ENCODE measurements around the gene HSD11B1. TPM values are rescaled to one million over a fixed set of nuclear protein-coding genes. Genes with fewer than 3 reads are reported as not detected.
"Not testable (repeated sequence)": the region's sequence is repeated elsewhere in the genome, so short reads cannot be mapped to it uniquely, and the experiment has no call there.

Gene HSD11B1
- polyA plus RNA-seq, 1 donor = not detected

DNA sequence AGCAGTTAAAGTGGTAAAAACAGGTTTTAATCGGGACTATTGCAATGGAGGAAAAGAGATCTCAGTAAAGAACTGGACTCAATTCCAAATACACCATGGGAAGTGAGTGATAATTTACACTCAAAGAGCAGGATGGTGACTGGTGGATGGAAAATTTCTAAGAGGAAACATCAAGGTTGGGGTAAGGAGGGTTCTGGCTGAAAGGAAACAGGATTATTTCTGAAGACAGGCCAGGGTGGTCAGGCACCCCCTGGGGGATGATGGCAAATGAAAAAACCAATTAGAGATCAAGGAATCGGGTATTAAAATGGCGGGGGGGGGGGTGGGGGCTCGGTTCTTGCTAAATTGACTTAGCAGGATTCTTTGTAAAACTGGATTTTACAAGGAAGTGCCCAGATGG lies 12.3 kb upstream of the HSD11B1 start:
- no peak for DNase-seq

DNA sequence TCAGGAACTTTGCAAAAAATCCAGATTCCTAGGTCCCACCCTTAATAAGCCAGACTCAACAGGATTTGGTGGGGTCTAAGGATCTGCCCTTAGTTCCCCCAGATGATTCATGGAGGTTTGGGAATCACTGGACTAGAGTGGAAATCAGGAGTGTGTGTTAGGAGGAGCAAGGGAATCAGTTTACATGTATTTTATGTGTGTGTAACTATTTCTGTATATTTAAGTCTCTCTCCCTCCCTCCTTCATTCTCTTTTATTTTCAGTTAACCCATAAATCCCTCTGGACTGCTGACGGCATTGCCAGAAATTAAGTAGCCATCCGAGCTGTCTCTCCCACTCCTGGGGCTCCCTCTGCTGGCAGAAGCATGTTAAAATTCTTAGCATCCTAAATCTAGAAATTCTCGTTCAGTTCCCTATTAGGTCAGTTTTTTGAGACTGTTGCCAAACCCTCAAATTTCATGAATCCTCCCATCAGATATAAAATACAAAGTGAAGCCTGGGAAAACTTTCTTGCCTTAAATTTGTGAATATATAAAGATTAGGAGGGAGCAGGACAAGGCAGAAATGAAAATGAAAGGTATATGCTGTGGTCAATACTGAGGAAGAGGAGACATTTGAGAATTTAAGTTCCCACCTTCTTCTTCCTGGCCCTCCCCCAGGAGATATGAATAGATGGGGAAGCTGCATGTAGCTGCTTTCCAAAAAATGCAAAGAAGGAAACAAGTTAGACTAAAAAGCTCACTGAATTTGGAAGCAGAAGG lies 11.7 kb upstream of the HSD11B1 start:
- peak; percentile 77 for DNase-seq

DNA sequence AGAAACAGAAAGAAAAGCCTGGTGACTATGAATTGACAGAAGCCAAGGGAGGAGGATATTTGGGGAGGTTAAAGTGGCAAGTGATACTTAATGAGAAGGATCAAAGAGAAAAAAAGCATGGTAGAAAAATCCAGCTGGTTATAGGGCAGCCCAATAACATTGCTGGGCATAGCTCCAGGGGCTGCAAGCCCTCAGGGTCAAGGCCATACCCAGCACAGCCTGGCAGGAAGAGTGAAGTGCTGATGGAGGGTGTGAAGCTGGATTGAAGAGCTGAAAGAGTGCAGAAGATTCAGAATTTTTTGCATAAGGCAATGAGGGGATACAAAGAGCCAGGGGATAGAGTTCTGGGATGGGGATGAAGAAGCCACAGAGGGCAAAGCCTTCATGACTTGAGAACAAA lies 8.0 kb upstream of the HSD11B1 start:
- no peak for DNase-seq

DNA sequence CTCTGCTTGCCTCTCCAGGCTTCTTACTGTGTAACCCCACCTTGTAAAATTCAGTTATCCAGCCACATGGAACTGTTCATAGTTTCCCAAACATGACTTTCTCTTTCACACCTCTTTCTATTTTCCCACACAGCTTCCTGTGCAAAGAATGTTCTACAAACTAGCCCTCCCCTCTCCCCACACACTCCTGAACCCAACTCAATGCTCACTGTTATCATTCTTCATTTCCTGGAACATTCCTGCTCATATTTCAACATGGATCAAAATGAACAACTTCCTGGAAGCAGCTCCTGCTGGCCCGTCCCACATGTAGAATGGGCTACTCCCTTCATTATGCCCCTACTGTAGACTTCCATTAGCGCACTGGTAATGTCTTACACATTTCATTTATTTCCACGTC lies 7.5 kb upstream of the HSD11B1 start:
- no peak for DNase-seq

DNA sequence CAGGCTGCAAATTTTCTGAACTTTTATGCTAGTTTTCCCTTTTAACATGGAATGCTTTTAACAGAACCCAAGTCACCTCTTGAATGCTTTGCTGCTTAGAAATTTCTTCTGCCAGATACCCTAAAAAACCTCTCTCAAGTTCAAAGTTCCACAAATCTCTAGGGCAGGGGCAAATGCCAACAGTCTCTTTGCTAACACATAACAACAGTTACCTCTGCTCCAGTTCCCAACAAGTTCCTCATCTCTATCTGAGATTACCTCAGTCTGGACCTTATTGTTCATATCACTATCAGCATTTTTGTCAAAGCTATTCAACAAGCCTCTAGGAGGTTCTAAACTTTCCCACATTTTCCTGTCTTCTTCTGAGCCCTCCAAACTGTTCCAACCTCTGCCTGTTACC lies 4.0 kb upstream of the HSD11B1 start:
- not testable (repeated sequence) for DNase-seq

DNA sequence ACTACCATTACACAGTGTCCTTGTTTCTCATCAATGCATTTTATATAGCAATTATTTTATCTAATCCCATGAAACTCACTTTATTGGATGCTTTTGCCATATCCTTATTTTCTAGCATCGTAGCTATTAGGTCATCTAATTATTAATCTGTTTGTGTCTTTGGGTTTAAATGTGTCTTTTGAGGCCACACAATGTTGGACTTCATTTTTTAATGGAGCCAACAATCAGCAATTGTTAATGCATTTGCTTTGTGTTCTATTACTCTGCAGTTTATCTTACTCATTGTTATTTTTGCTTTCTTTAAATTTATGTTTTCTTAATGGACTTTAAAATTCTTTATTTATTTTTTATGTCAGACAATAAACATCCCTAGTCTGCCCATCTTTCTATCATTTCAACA lies 1.8 kb upstream of the HSD11B1 start:
- no peak for DNase-seq

DNA sequence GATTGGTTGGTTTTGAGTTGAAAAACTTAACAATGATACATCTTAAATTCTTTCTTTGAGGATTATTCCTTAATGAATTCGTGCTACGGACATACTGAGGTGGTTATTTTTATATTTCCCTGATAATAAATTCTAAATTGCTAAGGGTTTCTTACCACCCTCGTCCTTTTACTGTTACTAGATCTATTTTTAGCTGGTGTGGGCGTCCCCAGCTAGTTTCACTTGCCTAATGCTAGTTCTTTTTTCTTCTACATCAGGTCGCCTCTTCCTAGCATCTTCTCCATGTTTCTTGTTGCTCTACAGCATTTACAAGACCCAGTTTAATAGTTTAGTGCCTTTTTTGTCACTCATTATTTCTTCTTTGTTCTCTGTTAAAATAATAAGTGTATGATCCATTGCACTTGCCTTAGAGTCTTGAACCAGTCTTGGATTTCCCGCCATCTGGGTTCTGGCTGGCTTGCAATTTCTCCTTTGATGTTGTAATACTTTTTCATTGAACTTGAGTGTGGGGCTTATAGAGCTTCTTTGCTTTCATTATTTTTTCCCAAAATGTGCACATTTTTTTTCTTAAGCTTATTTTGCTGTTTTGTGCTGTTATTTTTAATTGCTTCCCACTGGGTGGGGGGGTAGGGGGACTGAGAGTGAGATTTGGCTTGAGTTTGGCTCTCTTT lies 677 bp upstream of the HSD11B1 start:
- DNase-seq = no peak

DNA sequence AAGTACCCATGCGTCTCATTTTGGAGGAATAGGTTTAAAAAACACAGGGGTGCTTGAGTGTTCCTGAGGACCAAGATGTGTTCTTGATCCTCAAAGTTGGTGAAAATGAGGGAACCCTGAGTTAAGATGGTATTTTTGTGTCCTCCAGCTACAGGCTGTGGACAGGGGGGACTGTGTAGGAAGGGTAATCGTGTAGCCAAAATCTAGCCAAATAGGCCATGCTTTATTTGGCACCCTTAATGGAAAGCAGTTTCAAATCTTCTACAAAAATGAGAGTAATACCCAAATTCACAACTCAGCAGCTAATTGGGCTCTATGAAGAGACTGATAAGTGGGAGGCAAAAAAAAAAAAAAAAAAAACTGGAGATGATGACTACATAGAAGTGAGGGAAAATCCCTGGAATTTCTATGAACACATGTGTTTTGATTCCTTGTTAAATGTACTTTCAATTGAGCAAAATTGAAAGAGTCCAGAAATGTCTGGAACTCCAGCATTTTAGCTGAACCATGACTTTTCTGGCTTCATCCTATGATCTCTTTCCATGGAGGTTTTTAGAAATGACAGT lies 470 bp downstream of the HSD11B1 start:
- no peak for DNase-seq

DNA sequence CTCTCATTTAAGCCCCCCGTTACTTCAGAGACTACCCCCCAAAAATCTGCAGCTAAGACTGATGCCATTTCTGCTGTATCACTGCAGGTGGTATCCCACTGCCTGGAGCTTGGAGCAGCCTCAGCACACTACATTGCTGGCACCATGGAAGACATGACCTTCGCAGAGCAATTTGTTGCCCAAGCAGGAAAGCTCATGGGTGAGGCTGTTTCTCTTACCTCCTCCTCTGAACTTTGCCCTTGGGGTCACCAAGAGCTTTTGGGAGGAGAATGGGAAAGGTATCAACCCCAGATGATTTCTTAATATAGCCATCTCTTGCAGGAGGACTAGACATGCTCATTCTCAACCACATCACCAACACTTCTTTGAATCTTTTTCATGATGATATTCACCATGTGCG lies 2.0 kb downstream of the HSD11B1 start:
- DNase-seq = no peak

DNA sequence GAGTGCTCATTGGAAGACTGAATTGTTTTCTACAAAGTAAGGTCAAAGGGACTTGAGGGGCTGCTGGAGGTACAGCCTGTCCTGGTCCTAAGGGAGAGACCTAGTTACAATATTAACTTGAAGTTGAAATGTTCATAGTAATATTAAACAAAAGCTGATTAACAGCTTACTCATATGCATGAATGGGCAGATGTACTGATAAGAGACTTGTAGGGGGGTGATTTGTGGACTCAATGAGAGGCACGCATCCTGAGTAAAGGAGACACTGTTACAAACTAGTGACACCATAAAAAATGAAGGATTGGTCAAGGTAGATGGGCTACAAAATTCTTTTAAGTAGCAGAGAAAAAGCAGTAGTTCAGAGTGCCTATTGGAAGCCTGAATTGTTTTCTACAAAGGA lies 2.7 kb downstream of the HSD11B1 start:
- no peak for DNase-seq

DNA sequence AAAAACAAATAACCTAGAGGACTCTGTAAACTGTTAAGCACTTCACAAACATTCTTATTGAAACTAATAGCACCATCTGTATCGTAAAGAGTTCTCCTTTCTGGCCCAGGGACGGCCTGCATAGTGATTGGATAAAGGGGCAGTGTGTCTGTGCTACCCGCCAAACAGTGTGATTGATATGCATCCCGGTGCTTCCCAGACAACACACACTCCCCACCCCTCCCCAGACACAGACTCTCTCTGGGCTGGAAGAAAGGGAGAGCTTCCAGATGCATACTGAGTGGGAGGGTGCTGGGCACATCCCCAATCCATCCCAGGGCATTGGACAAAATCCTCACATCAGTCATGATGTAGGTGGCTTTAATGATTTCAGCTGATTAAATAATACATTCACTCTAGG lies 3.7 kb downstream of the HSD11B1 start:
- DNase-seq = no peak

DNA sequence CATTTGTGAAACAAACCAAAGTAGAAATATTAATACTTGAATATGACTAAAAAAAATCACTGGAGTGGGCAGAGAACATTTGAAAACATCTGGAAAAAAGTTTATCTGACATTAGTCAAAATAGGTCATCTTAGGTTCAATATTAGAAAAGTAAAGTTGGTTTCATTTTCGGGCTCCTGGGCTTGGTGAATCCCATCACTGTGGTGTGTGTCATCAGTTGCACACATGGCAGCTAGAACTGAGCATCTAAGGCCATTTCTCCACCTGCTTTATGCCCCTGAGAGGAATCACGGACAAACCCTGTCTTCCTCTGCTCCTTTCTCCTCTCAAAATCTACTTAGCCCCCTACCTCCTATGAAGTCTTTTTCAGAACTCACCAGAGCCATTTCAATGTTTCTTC lies 5.4 kb downstream of the HSD11B1 start:
- no peak for DNase-seq

DNA sequence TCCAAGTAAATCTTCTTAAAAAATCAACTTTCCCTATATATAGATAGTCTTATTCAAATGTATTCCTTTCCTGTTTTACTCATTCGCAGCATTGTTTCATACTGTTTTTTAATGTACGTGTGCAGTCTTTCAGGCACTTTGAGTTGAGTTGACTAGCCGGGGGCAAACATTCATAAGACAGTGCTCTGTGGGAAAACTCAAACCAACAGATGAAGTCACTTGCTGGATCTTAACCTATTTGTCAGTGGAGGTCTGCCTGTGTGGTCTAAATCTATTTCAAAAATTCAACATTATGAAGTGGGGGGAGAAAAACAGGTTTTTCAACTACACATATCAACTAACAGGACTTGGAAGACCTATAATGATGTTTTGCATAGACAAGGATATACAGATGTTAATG lies 6.2 kb downstream of the HSD11B1 start:
- DNase-seq = no peak

DNA sequence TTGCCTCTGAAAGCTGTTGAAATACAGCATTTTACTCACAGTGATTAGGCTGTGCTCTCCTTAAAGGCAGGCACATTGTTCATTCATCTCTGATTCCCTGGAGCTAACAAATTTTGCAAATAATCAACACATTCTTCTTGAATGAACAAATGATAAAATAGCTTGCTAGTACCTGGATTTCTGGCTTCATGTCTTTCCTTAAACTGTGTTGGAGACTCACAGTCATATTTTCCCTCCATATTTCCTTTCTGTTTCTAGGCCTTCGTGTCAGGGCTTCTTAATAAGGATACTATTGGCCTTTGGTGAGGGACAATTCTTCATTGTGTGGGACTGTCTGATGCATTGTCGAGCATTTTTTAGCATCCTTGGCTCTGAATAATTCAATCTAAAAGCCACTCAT lies 9.7 kb downstream of the HSD11B1 start:
- no peak for DNase-seq

DNA sequence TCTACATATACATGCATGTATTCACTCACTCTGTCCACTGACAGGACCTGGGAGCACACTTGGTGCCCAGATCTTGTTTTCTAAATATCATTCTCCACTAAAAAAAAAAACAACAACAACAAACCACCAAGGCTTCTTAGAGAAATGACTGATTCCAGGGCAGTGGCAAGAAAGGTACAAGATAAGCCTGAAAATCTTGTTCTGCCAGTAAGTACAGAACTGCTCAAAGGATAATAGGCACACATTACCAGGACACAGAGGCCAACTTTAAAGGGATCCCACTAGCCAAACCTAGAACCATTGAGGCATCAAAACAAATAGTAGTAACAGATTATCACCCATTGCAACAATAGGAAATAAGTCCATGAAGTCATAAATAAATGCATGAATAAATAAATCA lies 10.7 kb downstream of the HSD11B1 start:
- DNase-seq = no peak

DNA sequence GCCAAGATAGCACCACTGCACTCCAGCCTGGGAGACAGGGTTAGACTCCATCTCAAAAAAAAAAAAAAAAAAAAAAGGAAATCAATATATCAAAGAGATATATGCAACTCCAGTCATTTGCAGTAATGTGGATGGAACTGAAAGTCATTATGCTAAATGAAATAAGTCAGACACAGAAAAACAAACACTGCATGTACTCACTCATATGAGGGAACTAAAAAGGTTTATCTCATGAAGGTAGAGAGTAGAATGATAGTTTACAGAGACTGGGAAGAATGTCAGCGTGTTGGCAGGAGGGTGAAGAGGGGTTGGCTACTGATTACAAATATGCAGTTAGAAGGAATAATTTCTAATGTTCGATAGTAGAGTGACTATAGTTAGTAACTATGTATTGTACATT lies 13.2 kb downstream of the HSD11B1 start:
- DNase-seq = no peak

DNA sequence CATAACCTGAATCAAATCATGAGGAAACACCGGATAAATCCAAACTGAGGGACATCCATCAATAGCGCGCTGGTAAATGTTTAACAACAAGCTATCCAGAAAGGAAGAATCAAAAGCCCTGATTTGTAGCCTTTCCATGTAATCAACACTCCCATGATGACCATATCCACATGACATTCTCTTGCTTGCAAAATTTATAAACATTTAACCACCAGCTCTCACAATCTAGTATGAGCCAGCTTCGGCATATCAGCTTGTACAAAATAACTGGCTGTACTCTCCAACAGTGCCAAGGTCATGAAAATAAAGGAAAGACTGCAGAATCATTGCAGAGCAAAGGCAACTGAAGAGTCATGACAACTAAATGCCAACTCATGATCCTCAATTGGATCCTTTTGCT lies 15.7 kb downstream of the HSD11B1 start:
- no peak for DNase-seq

DNA sequence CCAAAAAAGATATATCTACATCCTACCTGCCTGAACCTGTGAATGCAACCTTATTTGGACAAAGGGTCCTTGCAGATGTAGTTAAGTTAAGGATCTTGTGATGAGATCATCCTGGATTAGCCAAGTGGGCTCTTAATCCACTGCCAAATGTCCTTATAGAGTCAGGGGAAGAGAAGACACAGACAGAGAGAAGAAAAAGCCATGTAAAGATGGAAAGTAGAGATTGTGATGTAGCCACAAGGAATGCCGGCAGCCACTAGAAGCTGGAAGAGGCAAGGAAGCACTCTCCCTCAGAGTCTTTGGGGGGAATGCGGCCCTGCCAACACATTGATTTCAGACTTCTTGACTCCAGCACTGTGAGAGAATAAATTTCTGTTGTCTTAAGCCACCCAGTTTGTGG lies 16.2 kb downstream of the HSD11B1 start:
- no peak for DNase-seq

DNA sequence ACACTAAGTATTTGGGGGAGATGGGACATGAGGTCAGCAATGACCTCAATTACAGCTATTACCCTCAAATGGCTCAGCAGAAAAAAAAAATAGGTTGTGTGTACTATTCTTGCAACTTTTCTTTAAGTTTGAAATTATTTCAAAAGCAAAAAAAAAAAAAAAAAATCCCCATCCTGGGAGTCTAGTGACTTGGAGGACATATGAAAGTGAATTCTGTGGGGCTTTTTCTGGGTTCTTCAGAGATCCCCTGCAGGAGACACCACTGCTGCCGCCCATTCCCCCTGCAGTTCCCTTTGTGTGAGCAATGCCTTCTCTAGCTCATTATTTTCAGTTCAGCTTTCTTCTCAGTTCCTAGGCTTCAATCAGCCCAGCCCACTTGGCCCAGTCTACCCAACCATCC lies 16.7 kb downstream of the HSD11B1 start:
- no peak for DNase-seq

DNA sequence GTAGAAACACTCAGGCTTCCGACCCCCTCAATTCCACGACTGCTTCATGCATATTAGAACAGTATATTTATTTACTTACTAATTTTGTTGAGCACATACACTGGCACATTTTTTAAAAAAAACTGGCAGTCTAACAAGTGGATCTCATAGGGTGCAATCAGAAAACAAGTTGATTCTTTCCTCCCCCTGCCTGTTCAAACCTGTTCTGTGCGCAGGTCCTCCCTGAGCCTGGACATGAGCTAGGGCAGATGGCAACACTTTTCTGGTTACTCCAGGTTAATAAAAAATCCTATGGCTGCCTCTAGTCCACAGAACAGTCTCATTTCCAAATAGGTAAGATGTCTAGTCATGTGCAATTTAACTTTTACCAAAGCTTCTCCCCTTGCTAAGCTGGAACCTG lies 18.6 kb downstream of the HSD11B1 start:
- DNase-seq = no peak

DNA sequence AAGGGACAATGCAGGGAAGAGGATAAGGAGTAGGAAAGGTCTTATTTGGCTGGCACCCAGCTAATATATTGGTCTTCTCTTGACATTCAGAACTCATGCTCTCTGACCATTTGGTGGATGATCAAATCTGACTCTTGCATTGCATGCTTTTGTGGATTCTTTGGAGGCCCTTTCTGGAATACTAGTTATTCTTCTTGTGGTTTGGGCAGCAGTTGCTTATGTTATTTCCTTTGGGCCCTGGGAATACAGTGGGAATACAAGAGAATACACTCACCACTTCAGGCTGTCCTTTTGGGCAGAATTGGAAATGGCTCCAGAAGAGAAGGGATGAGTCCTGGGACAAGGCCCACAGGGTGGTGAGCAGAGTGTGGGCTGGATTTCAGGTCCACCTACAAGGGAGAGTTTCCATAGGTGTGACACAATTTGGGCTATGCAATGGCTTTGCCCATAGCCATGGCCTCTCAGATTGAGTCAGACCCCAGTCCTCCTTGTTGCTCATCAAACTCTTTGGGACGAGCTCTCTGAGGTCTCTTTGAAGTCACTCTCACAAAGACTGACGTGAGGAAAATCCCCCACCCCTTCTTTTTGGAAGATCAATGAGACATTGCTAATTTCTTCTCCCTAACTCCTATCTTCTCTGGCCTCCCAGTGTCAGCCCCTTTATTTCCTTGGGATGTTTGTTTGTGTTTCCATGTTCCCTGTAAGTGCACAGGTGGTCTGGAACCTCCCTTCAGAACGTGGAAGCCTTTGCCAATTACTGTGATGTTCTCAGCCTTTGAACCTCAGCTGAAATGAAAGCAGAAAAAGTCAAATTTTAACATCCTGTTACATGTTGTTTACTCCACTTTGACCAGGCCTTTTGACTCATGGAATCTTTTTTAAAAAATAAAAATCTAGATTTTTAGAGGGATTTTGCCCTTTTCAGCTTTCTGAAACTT lies 19.4 kb downstream of the HSD11B1 start:
- no peak for DNase-seq

DNA sequence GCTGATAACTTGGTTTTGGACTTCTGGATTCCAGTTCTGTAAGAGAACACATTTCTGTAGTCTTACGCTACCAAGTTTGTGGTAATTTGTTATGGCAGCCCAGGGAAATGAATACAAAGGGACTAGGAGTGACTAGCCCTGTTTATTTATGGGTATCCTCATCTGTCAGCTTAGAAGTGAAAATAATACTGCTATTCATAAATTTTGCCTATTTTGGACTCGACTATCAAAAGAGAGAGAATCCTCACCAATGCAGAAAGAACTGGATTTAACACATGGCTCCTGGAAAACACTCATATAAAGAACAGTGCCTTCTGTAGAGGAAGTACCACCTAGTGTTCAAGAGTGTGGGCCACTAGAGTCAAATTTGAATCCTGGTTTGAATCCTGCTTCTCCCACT lies 22.6 kb downstream of the HSD11B1 start:
- no peak for DNase-seq

DNA sequence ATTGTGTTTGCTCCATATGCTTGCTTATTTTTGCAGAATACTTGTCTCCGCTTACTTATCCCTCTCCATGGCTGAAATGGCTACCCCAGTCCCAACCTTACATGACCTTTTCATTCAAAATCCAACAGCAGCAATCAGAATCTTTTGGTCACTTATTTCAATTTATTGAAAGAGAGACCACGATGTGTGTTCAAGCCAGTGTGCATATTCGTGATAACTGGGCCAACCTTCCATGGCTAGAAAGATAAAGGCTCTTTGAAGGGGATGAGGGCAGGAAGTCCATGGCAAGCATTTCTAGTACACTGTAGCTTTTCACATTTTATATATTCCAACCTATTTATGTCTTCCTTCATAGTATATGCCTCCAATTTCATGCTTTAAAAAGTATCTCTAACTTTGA lies 23.1 kb downstream of the HSD11B1 start:
- DNase-seq = no peak
